Skeletal muscle satellite cell (primary cell): ENCODE data around the gene ZC3HAV1L. TPM values are rescaled to one million over a fixed set of nuclear protein-coding genes. Genes with fewer than 3 reads are reported as not detected.
"Not testable (repeated sequence)": the region's sequence is repeated elsewhere in the genome, so short reads cannot be mapped to it uniquely, and the experiment has no call there.

Experiments used
- H3K27me3 ChIP-seq: 2 replicates; pipeline ENCODE4 v1.7.0; 2013; ENCODE audit warnings: low read length; ENCODE audit not compliant: control insufficient read depth, insufficient read depth
- H3K36me3 ChIP-seq: 2 replicates; pipeline ENCODE4 v1.7.0; 2013; ENCODE audit warnings: mild to moderate bottlenecking, control low read depth, low read length; ENCODE audit not compliant: insufficient read depth
- H3K4me1 ChIP-seq: 2 replicates; pipeline ENCODE4 v1.7.0; 2013; ENCODE audit warnings: low read length; ENCODE audit not compliant: control insufficient read depth, insufficient read depth
- H3K4me2 ChIP-seq: 2 replicates; pipeline ENCODE4 v1.7.0; 2013; ENCODE audit warnings: mild to moderate bottlenecking, low read length
- H3K4me3 ChIP-seq: 2 replicates; pipeline ENCODE4 v1.7.0; 2013; ENCODE audit warnings: low read length
- H3K9ac ChIP-seq: 2 replicates; pipeline ENCODE4 v1.7.0; 2013; ENCODE audit warnings: mild to moderate bottlenecking, low read depth, low read length, moderate library complexity
- H3K9me3 ChIP-seq: replicated peaks from 2 replicates; pipeline ENCODE4 v1.7.0; 2013; ENCODE audit warnings: mild to moderate bottlenecking, control low read depth, low read length
- total RNA-seq: library from RNA; depleted of rRNA; stranded (reverse); fragments of >200 nt; gene quantifications from 2 replicates; pipeline ENCODE4 v1.2.3, GENCODE V29; 2012; rRNA removed

Gene ZC3HAV1L
- 17.0 and 21.2 TPM in 2 replicates for total RNA-seq

DNA sequence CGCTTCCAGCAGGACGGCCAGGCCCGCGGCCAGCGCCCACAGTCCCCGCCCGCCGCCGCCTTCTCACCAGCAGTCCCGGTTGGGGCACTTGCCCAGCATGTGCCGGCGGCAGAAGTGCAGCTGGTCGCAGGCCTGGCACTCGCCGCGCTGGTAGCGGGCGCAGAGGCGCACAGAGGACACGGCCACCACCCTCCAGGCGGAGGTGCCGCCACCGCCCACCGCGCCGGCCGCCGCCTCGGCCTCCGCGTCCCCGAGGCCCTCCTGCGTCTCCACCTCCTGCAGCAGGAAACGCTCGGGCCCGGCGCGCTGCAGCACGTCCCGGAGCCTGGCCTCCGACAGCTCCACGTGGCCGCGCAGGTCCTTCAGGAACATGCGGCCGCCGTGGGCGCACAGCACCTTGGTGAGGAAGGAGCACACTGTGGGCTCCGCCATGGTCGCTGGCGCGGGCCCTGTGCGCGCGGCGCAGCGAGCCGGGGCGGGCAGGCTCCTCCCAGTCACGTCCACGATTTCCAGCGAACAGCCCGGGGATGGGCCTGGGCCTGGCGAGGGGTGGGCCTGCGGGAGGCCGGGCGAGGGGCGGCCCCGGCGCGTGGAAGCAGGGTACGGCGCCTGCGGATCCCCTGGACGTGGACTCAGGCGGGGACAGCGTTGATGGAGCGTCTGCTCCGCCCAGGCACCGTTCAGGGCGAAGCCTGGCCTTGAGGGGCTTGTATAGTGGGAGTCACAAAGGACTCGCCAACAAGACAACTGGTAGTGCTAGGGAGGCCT lies at the start of gene ZC3HAV1L:
ZC3HAV1L (minus strand) TSS at position 457 of the 768 bp plus-strand sequence; CDS start at position 432, 25 bp downstream.
- H3K9me3 ChIP-seq, result no peaks in the 10 kb centered on the region
- no peaks in the 10 kb centered on the region for H3K27me3 ChIP-seq
- H3K4me3 ChIP-seq, result peak within 1 kb of the TSS; percentile 88
- H3K9ac ChIP-seq, result peak within 1 kb of the TSS; percentile 88
- H3K4me2 ChIP-seq, result peak within 1 kb of the TSS; percentile 99
- H3K4me1 ChIP-seq, result peaks cover 24% of the 10 kb centered on the region
- peaks cover 18% of the 10 kb centered on the region for H3K36me3 ChIP-seq

- Histone ChIP-seq H3K4me3 (no peak overlapping the region), H3K9me3 (no peaks in the 10 kb centered on the region), H3K4me1 (no peaks in the 10 kb centered on the region), H3K36me3 (peaks cover 60% of the 10 kb centered on the region), H3K27me3 (no peaks in the 10 kb centered on the region), H3K9ac (no peak overlapping the region), H3K4me2 (no peak overlapping the region)
These were observed 48.9 kb upstream of the ZC3HAV1L start for GRCh38 chr7:139084709-139085108.

DNA sequence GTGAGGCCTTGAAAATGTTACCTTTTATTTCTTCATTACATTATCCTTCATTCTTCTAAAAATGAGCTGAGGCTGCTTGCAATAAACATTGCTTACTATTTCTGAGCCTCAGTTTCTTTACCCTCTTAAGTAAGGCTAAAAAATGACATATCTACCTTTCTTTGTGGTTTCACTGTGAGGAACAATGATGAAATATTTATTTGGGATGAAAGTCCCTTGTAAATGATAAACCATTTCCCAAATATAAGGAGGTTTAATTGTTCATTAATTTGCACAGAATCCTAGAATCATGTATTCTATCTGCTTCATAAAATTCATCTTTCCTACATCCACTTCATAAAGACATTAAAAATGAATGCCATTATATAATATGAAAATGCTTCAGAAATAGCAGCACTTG lies 45.7 kb upstream of the ZC3HAV1L start:
- H3K4me2 ChIP-seq, result no peak overlapping the region
- no peaks in the 10 kb centered on the region for H3K4me1 ChIP-seq
- peaks cover 61% of the 10 kb centered on the region for H3K36me3 ChIP-seq
- H3K9ac ChIP-seq, result no peak overlapping the region
- no peaks in the 10 kb centered on the region for H3K27me3 ChIP-seq
- H3K4me3 ChIP-seq, result no peak overlapping the region
- no peaks in the 10 kb centered on the region for H3K9me3 ChIP-seq

- Histone ChIP-seq H3K9me3 (no peaks in the 10 kb centered on the region), H3K4me1 (no peaks in the 10 kb centered on the region), H3K4me2 (no peak overlapping the region), H3K9ac (no peak overlapping the region), H3K36me3 (peaks cover 63% of the 10 kb centered on the region), H3K27me3 (no peaks in the 10 kb centered on the region), H3K4me3 (no peak overlapping the region)
These were observed 45.1 kb upstream of the ZC3HAV1L start for GRCh38 chr7:139080905-139081304.

- Histone ChIP-seq H3K9ac (no peak overlapping the region), H3K27me3 (no peaks in the 10 kb centered on the region), H3K4me2 (no peak overlapping the region), H3K9me3 (no peaks in the 10 kb centered on the region), H3K4me3 (no peak overlapping the region), H3K4me1 (peaks cover 1% of the 10 kb centered on the region), H3K36me3 (peaks cover 57% of the 10 kb centered on the region)
These were observed 44.0 kb upstream of the ZC3HAV1L start for GRCh38 chr7:139079861-139080260.

DNA sequence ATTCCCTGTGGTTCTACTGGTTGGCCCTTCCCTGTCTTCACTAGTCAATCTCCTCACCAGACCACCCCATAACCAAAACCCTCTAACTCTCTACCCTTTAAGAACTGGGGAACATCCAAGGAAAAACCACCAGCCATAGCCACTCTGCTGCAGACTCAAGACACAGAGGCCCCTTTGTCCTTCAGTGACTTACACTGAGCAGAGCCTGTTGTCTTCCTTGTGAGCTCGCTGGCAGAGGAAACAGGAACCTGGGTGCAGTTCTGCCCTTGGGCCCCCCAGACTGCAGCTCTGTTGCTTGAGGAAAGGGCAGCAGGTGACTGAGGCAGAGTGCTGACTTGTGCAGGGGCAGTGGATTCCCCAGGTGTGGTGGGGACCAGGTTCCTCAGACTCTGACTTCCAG lies 43.1 kb upstream of the ZC3HAV1L start:
- no peaks in the 10 kb centered on the region for H3K9me3 ChIP-seq
- H3K4me3 ChIP-seq, result no peak overlapping the region
- peaks cover 50% of the 10 kb centered on the region for H3K36me3 ChIP-seq
- no peak overlapping the region for H3K9ac ChIP-seq
- no peaks in the 10 kb centered on the region for H3K27me3 ChIP-seq
- H3K4me2 ChIP-seq, result no peak overlapping the region
- H3K4me1 ChIP-seq, result peaks cover 3% of the 10 kb centered on the region

- no peak overlapping the region for H3K9ac ChIP-seq
- no peaks in the 10 kb centered on the region for H3K27me3 ChIP-seq
- no peak overlapping the region for H3K4me3 ChIP-seq
- no peaks in the 10 kb centered on the region for H3K9me3 ChIP-seq
- H3K36me3 ChIP-seq, result peaks cover 49% of the 10 kb centered on the region
- no peak overlapping the region for H3K4me2 ChIP-seq
- peaks cover 3% of the 10 kb centered on the region for H3K4me1 ChIP-seq
These were observed 42.6 kb upstream of the ZC3HAV1L start for GRCh38 chr7:139078399-139078798.

DNA sequence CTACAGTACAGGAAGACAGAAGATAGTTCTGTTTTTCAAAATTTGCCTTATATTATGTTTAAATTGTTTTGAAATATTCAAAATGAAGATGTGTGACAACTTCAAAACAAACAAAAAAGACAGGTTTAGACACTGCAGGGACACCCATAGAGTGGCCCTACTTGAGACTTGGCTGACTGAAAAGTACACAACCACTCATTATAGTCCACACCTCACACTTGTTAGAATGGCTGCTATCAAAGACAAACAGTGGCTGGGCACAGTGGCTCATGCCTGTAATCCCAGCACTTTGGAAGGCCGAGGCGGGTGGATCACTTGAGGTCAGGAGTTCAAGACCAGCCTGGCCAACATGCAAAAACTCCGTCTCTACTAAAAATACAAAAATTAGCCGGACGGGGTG lies 41.9 kb upstream of the ZC3HAV1L start:
- H3K4me1 ChIP-seq, H3K4me3 ChIP-seq, H3K9me3 ChIP-seq, H3K9ac ChIP-seq, H3K27me3 ChIP-seq, H3K4me2 ChIP-seq: not testable (repeated sequence)
- H3K36me3 ChIP-seq, result peaks cover 45% of the 10 kb centered on the region

DNA sequence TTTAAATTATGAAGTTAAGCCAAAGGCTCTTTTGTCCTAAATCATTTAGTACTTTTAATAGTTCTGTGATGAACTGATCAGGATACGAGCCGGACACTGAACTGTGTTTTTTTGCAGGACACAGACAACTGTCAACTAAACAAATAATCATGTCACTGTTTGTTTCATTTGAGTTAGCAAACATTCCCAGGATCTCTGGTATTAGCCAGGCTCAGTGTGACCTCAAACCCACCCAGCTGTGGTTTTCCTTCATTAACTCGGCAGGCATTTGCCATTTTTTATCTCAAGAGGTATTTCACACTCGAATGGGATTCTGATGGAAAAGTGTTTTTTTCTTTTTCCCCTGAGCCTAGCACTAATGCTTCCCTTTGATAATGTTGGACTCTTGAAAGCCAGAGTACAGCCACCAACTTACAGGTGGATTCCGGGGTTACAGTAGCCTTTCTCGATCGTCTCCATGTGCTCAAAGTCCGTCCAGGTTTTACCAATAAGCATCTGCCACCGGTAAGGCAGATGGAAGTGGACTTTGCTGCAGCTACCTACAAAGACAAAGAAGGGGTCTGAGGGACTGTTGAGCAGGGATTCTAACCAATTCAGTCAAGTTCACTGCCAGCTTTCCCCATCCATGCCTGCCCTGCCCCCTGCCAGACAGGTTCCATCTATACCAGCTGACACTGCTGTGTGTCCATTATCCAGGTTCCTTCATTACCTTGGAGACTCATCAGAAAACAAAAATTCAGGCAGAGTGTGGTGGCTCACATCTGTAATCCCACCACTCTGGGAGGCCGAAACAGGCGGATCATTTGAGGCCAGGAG lies 40.2 kb upstream of the ZC3HAV1L start:
- Histone ChIP-seq H3K4me2 (no peak overlapping the region), H3K4me1 (peaks cover 3% of the 10 kb centered on the region), H3K4me3 (no peak overlapping the region), H3K27me3 (no peaks in the 10 kb centered on the region), H3K9ac (no peak overlapping the region), H3K9me3 (no peaks in the 10 kb centered on the region), H3K36me3 (peaks cover 53% of the 10 kb centered on the region)

DNA sequence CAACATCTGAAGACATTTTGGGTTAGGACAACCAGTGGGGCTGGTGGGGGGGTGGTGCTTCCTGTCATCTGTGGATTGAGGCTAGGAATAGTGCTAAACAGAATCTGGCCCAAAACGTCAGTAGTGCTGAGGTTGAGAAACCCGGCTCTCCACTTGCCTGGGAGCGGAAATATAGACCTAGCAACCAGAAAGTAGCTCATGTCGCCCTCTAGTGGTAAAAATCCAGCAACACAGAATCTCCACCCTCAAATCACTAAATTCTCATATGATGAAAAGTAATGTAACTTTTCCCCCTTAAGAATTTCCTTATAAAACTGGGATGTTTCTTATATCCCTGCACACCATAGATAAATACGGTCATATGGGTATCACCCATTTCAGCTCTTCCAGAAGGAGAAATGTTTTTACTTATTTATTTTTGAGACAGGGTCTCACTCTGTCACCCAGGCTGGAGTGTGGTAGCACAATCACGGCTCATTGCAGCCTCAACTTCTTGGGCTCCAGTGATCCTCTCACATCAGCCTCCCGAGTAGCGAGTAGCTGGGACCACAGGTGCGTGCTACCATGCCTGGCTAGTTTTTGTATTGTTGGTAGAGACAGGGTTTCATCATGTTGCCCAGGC lies 39.3 kb upstream of the ZC3HAV1L start:
- peaks cover 3% of the 10 kb centered on the region for H3K4me1 ChIP-seq
- H3K36me3 ChIP-seq, result peaks cover 45% of the 10 kb centered on the region
- H3K9ac ChIP-seq, result peak overlapping the region; percentile 54
- H3K9me3 ChIP-seq, result no peaks in the 10 kb centered on the region
- no peaks in the 10 kb centered on the region for H3K27me3 ChIP-seq
- H3K4me3 ChIP-seq, result no peak overlapping the region
- H3K4me2 ChIP-seq, result peak overlapping the region; percentile 40

DNA sequence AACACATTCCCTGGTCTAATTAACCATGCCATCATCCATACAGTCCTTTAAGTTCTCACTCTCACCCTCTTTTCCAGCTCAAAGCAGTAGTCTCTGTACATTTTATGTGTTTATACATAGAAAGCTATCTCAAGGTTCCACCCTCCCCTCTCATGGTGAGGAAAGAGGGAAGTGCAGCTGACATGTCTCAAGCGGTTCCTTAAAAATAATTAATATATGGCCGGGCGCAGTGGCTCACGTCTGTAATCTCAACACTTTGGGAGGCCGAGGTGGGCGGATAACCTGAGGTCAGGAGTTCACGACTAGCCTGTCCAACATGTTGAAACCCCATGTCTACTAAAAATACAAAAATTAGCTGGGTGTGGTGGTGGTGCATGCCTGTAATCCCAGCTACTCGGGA lies 37.0 kb upstream of the ZC3HAV1L start:
- Histone ChIP-seq H3K36me3 (peaks cover 34% of the 10 kb centered on the region), H3K4me1 (peaks cover 3% of the 10 kb centered on the region), H3K9ac (no peak overlapping the region), H3K4me3 (no peak overlapping the region), H3K4me2 (no peak overlapping the region), H3K9me3 (no peaks in the 10 kb centered on the region), H3K27me3 (no peaks in the 10 kb centered on the region)
